Endothelial cell of umbilical vein (primary cell): ENCODE results near the gene LTB4R.

Experiments
- CTCF ChIP-seq, 2 donors: IDR thresholded peaks; 1 replicate in 1 of 2; 2 replicates in 1 of 2; pipeline ENCODE4 v1.5.1; 2011; ENCODE audit warnings: low read length in 2 of 2, mild to moderate bottlenecking in 2 of 2, moderate library complexity in 2 of 2, control low read depth in 1 of 2, inconsistent platforms in 1 of 2, low read depth in 1 of 2; ENCODE audit not compliant: insufficient read depth in 1 of 2; ENCODE audit errors: extremely low read depth in 1 of 2
- EZH2 ChIP-seq: IDR thresholded peaks from 2 replicates; pipeline ENCODE4 v1.6.1; 2012; ENCODE audit warnings: borderline replicate concordance, low read depth, mild to moderate bottlenecking, moderate library complexity, low read length, inconsistent platforms; ENCODE audit not compliant: severe bottlenecking
- JUN ChIP-seq: IDR thresholded peaks from 2 replicates; pipeline ENCODE4 v1.6.1; 2011; ENCODE audit warnings: borderline replicate concordance, low read depth; ENCODE audit not compliant: insufficient read length, insufficient read depth
- POLR2A ChIP-seq: IDR thresholded peaks from 2 replicates; pipeline ENCODE4 v1.6.1; 2012; ENCODE audit warnings: low read depth, mild to moderate bottlenecking, control low read depth, low read length
- POLR2AphosphoS5 ChIP-seq: IDR thresholded peaks from 2 replicates; pipeline ENCODE4 v1.6.1; 2012; ENCODE audit warnings: low read depth, mild to moderate bottlenecking, control low read depth, low read length, moderate library complexity; ENCODE audit not compliant: insufficient read depth

DNA sequence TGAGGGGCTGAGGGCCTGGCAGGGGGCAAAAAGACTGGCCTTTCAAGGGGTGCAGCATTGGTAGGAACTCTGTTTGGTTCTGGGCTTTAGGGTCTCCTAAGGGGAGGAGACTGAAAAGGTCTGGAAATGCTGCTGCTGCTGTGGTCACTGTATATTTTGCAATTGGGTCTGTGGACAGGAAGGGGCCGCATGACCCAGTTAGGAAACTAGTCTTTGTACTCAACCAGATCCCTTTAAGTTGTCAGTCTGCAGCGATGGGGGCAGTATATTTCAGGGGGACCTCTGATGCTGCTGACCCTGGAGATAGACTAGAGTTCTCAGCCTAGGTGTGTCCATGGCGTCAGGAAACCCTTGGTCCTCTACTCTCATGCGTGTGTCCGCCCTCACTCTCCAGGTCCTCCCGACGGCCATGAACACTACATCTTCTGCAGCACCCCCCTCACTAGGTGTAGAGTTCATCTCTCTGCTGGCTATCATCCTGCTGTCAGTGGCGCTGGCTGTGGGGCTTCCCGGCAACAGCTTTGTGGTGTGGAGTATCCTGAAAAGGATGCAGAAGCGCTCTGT is 4.0 kb downstream of the LTB4R start:
- TF ChIP-seq CTCF (IDR thresholded peaks at IDR 0.05; ENCODE audit: extremely low read depth in 1 of 2, insufficient read depth in 1 of 2, low read depth in 1 of 2, low read length in 2 of 2), result no peak
- TF ChIP-seq POLR2AphosphoS5, result no peak
- TF ChIP-seq POLR2A, result no peak
- TF ChIP-seq EZH2, result no peak
- TF ChIP-seq JUN, result no peak
